Astrocyte (in vitro differentiated cells and primary cell): ENCODE results near the gene CRACR2A. TPM values are rescaled to one million over a fixed set of nuclear protein-coding genes. Genes with fewer than 3 reads are reported as not detected.

ENCODE experiments used
- DNase-seq: peaks from one replicate; pipeline ENCODE4 v3.0.0-alpha.2; 2010; ENCODE audit warnings: low read depth
- FAIRE-seq: peaks from 2 replicates; lab custom pipeline; 2011; peaks lifted over from hg19 to GRCh38; lab: Jason Lieb, UNC
- H2AFZ ChIP-seq: 2 replicates; pipeline ENCODE4 v1.6.0; 2012; ENCODE audit warnings: low read depth, low read length, inconsistent platforms
- H3K27ac ChIP-seq: 2 replicates; pipeline ENCODE4 v1.5.1; 2011; ENCODE audit warnings: low read depth, low read length, inconsistent platforms
- H3K27me3 ChIP-seq: 2 replicates; pipeline ENCODE4 v1.6.0; 2011; ENCODE audit warnings: low read length, inconsistent platforms; ENCODE audit not compliant: insufficient read depth
- H3K36me3 ChIP-seq: 2 replicates; pipeline ENCODE4 v1.5.1; 2011; ENCODE audit warnings: low read length, inconsistent platforms; ENCODE audit not compliant: insufficient read depth
- H3K4me1 ChIP-seq: 2 replicates; pipeline ENCODE4 v1.5.1; 2011; ENCODE audit warnings: low read length, inconsistent platforms; ENCODE audit not compliant: insufficient read depth
- H3K4me2 ChIP-seq: 2 replicates; pipeline ENCODE4 v1.6.0; 2012; ENCODE audit warnings: low read length, inconsistent platforms
- H3K4me3 ChIP-seq: 2 replicates; pipeline ENCODE4 v1.5.1; 2011; ENCODE audit warnings: low read depth, mild to moderate bottlenecking, low read length, inconsistent platforms; ENCODE audit not compliant: insufficient read depth
- H3K79me2 ChIP-seq: 2 replicates; pipeline ENCODE4 v1.6.0; 2012; ENCODE audit warnings: mild to moderate bottlenecking, low read length, inconsistent platforms; ENCODE audit not compliant: insufficient read depth
- H3K9ac ChIP-seq: 2 replicates; pipeline ENCODE4 v1.6.0; 2012; ENCODE audit warnings: mild to moderate bottlenecking, low read length, inconsistent platforms
- H3K9me3 ChIP-seq: 2 replicates; pipeline ENCODE4 v1.5.1; 2012; ENCODE audit warnings: low read depth, mild to moderate bottlenecking, low read length, inconsistent platforms; ENCODE audit not compliant: insufficient read depth
- H4K20me1 ChIP-seq: 2 replicates; pipeline ENCODE4 v1.6.0; 2012; ENCODE audit warnings: low read length, inconsistent platforms; ENCODE audit not compliant: insufficient read depth
- H3K27ac Mint-ChIP-seq: one replicate; pipeline ENCODE4 v1.8.0; 2021; ENCODE audit warnings: mild to moderate bottlenecking, mixed read lengths; ENCODE audit not compliant: unreplicated experiment
- H3K27me3 Mint-ChIP-seq: one replicate; pipeline ENCODE4 v1.8.0; 2021; ENCODE audit warnings: low read depth, mixed read lengths; ENCODE audit not compliant: unreplicated experiment
- H3K36me3 Mint-ChIP-seq: one replicate; pipeline ENCODE4 v1.8.0; 2021; ENCODE audit warnings: low read depth, mixed read lengths; ENCODE audit not compliant: unreplicated experiment
- H3K4me1 Mint-ChIP-seq: one replicate; pipeline ENCODE4 v1.8.0; 2021; ENCODE audit warnings: low read depth, mixed read lengths; ENCODE audit not compliant: unreplicated experiment
- H3K4me3 Mint-ChIP-seq: one replicate; pipeline ENCODE4 v1.8.0; 2021; ENCODE audit warnings: mild to moderate bottlenecking, moderate library complexity, mixed read lengths; ENCODE audit not compliant: unreplicated experiment
- H3K9me3 Mint-ChIP-seq: one replicate; pipeline ENCODE4 v1.8.0; 2021; ENCODE audit warnings: mild to moderate bottlenecking, mixed read lengths; ENCODE audit not compliant: unreplicated experiment
- EZH2 ChIP-seq: IDR thresholded peaks from 2 replicates; pipeline ENCODE4 v1.6.1; 2012; ENCODE audit warnings: mild to moderate bottlenecking, low read length, inconsistent platforms; ENCODE audit not compliant: insufficient read depth
- total RNA-seq: library from RNA; stranded (reverse); gene quantifications from 2 replicates; pipeline ENCODE4 v1.2.1, GENCODE V29; 2021
- TF ChIP-seq, protein P1 (sequence below): IDR thresholded peaks from 2 replicates; pipeline ENCODE4 v1.5.1; 2011; ENCODE audit warnings: low read depth, mild to moderate bottlenecking, inconsistent platforms, low read length, moderate library complexity; ENCODE audit not compliant: insufficient read depth

The CRACR2A gene
- total RNA-seq, 1 donor from 2014 or later, result 1.5 TPM

DNA sequence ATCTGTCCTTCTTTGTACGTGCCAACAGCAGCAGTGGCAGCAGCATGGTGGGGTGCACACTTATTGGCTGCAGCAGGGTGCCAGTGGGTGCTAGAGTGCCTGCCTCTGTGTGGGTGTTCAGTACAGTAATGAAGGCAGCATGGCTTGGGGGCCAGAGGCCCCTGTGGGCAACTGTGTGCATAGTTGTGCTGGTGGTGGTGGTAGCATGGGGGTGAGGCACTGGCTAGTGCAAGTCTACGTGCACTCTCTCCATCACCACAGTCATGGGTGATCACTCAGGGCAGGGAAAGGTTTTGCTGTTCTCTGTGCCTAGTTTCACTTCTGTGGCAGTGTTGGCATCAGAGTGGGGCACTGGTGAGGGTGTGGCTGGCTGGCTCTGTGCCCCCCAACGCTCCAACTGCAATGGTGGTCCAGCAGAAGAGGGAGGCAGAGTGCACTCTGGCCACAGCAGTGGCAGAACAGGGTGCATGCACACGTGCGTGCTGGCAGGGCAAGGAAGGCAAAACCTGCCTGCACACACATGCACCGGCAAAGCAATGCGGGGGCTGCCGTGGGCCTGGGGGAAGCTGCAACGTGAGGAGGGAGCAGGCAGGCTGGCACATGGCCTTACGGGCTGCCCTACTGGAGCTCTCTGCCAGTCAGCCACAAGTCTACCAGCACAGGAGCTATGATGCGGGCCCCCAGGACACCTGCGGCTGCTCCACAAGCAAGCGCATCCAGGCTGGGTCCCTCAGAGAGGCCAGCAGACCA lies 60.1 kb downstream of the CRACR2A start:
- no peaks in the 10 kb centered on the region for H3K27me3 ChIP-seq
- H4K20me1 ChIP-seq, result no peaks in the 10 kb centered on the region
- no peak overlapping the region for H3K4me3 Mint-ChIP-seq
- no peak overlapping the region for H3K4me2 ChIP-seq
- H3K36me3 Mint-ChIP-seq, result peaks cover 3% of the 10 kb centered on the region
- H3K9me3 ChIP-seq, result no peaks in the 10 kb centered on the region
- H3K79me2 ChIP-seq, result no peaks in the 10 kb centered on the region
- H2AFZ ChIP-seq, result no peak overlapping the region
- H3K27ac ChIP-seq, result no peak overlapping the region
- H3K36me3 ChIP-seq, result no peaks in the 10 kb centered on the region
- DNase-seq, result no peak
- peaks cover 27% of the 10 kb centered on the region for H3K9me3 Mint-ChIP-seq
- H3K9ac ChIP-seq, result no peak overlapping the region
- H3K4me1 ChIP-seq, result peaks cover 5% of the 10 kb centered on the region
- H3K4me3 ChIP-seq, result no peak overlapping the region
- peaks cover 15% of the 10 kb centered on the region for H3K27me3 Mint-ChIP-seq
- no peak for TF ChIP-seq EZH2
- TF ChIP-seq, protein P1, sequence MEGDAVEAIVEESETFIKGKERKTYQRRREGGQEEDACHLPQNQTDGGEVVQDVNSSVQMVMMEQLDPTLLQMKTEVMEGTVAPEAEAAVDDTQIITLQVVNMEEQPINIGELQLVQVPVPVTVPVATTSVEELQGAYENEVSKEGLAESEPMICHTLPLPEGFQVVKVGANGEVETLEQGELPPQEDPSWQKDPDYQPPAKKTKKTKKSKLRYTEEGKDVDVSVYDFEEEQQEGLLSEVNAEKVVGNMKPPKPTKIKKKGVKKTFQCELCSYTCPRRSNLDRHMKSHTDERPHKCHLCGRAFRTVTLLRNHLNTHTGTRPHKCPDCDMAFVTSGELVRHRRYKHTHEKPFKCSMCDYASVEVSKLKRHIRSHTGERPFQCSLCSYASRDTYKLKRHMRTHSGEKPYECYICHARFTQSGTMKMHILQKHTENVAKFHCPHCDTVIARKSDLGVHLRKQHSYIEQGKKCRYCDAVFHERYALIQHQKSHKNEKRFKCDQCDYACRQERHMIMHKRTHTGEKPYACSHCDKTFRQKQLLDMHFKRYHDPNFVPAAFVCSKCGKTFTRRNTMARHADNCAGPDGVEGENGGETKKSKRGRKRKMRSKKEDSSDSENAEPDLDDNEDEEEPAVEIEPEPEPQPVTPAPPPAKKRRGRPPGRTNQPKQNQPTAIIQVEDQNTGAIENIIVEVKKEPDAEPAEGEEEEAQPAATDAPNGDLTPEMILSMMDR, result no peak
- FAIRE-seq, result no peak
- no peak overlapping the region for H3K27ac Mint-ChIP-seq
- H3K4me1 Mint-ChIP-seq, result peaks cover 7% of the 10 kb centered on the region

DNA sequence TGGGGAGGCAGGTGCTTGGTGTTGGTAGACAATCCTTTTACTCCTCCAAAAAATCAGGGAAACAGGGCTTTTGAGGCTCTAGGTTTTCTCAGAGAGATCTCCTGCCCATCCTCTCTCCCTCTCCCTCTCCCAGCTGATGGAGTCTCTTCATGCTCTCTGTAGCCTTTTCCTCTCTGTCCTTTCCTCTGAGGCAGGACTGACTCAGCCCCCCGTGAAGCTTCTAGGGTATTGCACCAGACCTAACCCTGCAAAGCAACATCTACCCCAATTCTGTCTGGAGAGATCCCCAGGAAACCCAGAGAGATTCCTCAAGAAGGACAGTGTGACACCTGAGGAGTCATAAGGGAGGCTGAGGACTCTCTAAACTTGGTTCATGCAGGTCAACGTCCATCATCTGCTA lies 66.4 kb downstream of the CRACR2A start:
- H3K27me3 Mint-ChIP-seq, result peaks cover 37% of the 10 kb centered on the region
- Histone ChIP-seq H3K9me3 (no peaks in the 10 kb centered on the region), H3K27ac (no peak overlapping the region)

More for the DNA sequence above, 66.4 kb downstream of the CRACR2A start:
- no peak for FAIRE-seq
- no peaks in the 10 kb centered on the region for H3K27me3 ChIP-seq
- Mint-ChIP-seq H3K4me1 (no peaks in the 10 kb centered on the region), H3K36me3 (no peaks in the 10 kb centered on the region), H3K27ac (no peak overlapping the region), H3K9me3 (peaks cover 26% of the 10 kb centered on the region), H3K4me3 (no peak overlapping the region)
- H3K79me2 ChIP-seq, result no peaks in the 10 kb centered on the region
- H3K9ac ChIP-seq, result no peak overlapping the region
- TF ChIP-seq, protein P1, result no peak
- no peak for TF ChIP-seq EZH2
- no peak overlapping the region for H3K4me3 ChIP-seq
- no peaks in the 10 kb centered on the region for H3K4me1 ChIP-seq
- no peak for DNase-seq
- H3K4me2 ChIP-seq, result no peak overlapping the region
- no peak overlapping the region for H2AFZ ChIP-seq
- H3K36me3 ChIP-seq, result no peaks in the 10 kb centered on the region
- no peaks in the 10 kb centered on the region for H4K20me1 ChIP-seq
